ENCODE data around the gene CMC2.

Gene CMC2

GRCh38 chr16:80923356-80923755 is 83.3 kb downstream of the CMC2 start:
- Histone ChIP-seq H3K27ac (ENCODE audit: extremely low read depth, low read depth, low read length) (no peak overlapping the region), H3K9me3 (ENCODE audit: control insufficient read depth, insufficient read depth, low read depth, low read length) (no peaks in the 10 kb centered on the region), H3K36me3 (ENCODE audit: control insufficient read depth in 2 of 2, insufficient read depth in 1 of 2, low read length in 2 of 2) (no peaks in the 10 kb centered on the region), H3K4me3 (ENCODE audit: low read depth, low read length) (no peak overlapping the region), H3K4me1 (ENCODE audit: control insufficient read depth, insufficient read depth, low read length) (no peaks in the 10 kb centered on the region)
- TF ChIP-seq TSHZ1 (tag by site-specific recombination; IDR thresholded peaks at IDR 0.05; ENCODE audit: borderline replicate concordance): no peak
- no peak for TF ChIP-seq ZBTB10 (tag by site-specific recombination; IDR thresholded peaks at IDR 0.05)
- TF ChIP-seq ZNF544 (tag by site-specific recombination; IDR thresholded peaks at IDR 0.05): no peak
- TF ChIP-seq ZNF280C (tag by site-specific recombination; IDR thresholded peaks at IDR 0.05): no peak
- TF ChIP-seq ZNF768 (tag by site-specific recombination; IDR thresholded peaks at IDR 0.05): peak; percentile 72; the same call in 1 of the 2 replicates
- CTCF ChIA-PET: interaction anchor here (0.7 to 2.6 kb wide), 9 partner anchors 8 to 188 kb away, joined by 3 to 13 read pairs (median 7); partner anchors contain the start of gene ATMIN
- POLR2A ChIA-PET: no interaction called here
